Inferior parietal cortex (tissue), 1 donor: ENCODE data around the gene ADGRV1.
"Not testable (repeated sequence)": the region's sequence is repeated elsewhere in the genome, so short reads cannot be mapped to it uniquely, and the experiment has no call there.

Experiments used
- DNase-seq: peaks from one replicate; pipeline ENCODE4 v3.0.0-alpha.2; 2016; ENCODE audit errors: extremely low spot score

Gene ADGRV1

GRCh38 chr5:90654215-90654614, 95.6 kb downstream of the ADGRV1 start:
- no peak for DNase-seq

DNA sequence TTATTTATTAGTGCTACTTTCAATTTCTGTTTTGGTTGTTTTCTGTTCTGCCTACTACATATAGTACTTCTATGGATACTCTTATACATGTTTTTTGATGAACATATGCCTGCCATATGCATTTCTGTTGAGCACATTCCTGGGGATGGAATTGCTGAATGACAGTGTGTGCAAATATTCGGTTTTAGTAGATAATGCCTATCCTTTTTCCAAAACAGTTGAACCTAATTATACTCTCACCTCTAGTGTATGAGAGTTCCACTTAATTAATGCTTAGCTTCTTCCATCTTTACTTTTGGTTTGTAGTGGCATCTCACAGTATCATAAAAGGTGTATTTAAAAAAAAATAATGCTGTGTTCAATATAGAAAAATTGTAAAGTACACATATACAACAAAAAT, 96.8 kb downstream of the ADGRV1 start:
- no peak for DNase-seq

- no peak for DNase-seq
Observed at GRCh38 chr5:90657030-90657429, 98.4 kb downstream of the ADGRV1 start.

DNA sequence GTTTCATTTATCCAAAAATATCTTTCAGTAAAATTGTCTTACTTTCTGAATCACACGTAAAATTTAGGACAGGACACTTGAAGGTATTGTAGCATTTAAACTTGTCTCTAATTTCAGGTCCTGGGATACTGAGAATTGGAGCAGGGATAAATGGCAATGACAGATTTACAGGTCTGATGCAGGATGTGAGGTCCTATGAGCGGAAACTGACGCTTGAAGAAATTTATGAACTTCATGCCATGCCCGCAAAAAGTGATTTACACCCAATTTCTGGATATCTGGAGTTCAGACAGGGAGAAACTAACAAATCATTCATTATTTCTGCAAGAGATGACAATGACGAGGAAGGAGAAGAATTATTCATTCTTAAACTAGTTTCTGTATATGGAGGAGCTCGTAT, 99.2 kb downstream of the ADGRV1 start:
- no peak for DNase-seq

DNA sequence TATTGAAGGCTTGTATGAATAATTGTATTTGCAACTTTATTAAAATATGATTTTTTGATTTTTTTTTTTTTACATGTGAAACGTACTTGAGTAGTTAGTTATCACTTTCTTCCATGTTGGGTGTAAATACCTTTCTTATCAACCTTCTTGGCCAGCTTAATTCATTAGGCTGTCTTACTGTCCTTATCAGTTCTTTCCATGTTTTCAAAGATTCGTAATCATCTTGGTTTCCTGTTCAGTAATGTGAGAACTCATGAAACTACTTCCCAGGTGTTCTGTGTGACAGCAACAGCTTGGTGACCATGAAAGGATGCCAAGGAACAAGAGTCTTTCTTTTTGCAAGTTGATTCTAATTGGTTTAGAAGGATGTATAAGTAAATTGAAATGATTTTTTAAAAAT, 100.0 kb downstream of the ADGRV1 start:
- no peak for DNase-seq

GRCh38 chr5:90668079-90668565, 109.5 kb downstream of the ADGRV1 start:
- not testable (repeated sequence) for DNase-seq

GRCh38 chr5:90675222-90675621, 116.6 kb downstream of the ADGRV1 start:
- DNase-seq: no peak

GRCh38 chr5:90680921-90681563, 122.4 kb downstream of the ADGRV1 start:
- DNase-seq: peak; percentile 36

DNA sequence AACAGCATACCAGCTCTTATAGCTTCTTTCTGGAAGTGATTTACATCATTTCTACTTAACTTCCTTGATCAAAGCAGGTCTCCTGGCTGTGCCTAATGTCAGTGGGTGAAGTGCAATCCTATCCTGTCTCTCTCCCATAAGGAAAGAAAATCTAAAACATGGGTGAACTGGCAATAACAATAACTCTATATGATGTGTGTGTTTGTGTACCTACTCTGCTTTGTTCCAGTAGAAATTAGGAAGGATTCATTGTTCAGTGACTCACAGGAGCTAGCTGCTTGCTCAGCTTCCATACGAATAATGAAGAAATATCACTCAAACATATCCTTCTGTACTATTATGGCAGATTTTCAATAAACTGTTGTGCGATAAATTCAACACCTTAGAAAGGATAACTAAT, 123.7 kb downstream of the ADGRV1 start:
- DNase-seq: no peak

GRCh38 chr5:90685425-90686022, 126.9 kb downstream of the ADGRV1 start:
- no peak for DNase-seq

DNA sequence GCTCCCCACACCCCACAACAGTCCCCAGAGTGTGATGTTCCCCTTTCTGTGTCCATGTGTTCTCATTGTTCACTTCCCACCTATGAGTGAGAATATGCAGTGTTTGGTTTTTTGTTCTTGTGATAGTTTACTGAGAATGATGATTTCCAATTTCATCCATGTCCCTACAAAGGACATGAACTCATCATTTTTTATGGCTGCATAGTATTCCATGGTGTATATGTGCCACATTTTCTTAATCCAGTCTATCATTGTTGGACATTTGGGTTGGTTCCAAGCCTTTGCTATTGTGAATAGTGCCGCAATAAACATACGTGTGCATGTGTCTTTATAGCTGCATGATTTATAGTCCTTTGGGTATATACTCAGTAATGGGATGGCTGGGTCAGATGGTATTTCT, 127.8 kb downstream of the ADGRV1 start:
- not testable (repeated sequence) for DNase-seq

DNA sequence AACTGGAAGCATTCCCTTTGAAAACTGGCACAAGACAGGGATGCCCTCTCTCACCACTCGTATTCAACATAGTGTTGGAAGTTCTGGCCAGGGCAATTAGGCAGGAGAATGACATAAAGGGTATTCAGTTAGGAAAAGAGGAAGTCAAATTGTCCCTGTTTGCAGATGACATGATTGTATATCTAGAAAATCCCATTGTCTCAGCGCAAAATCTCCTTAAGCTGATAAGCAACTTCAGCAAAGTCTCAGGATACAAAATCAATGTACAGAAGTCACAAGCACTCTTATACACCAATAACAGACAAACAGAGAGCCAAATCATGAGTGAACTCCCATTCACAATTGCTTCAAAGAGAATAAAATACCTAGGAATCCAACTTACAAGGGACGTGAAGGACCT, 128.9 kb downstream of the ADGRV1 start:
- DNase-seq: not testable (repeated sequence)

DNA sequence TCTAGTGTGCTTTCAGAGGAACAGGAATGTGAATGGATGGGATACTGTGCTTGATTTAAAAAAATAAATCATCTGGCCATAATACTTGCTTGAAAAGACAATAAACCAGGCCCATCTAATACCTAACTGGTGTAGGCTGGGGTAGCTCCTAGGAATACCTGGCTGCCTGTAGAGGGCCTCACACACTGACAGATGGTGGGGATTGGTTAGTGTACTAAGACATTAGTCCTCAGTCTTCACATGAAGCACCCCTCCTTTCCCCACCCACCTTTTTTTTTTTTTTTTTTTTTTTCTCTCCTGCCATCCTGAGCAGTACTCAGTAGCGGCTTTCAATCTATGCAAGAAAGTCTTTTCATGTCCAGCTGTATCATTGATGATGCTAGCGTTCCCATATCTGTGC, 130.5 kb downstream of the ADGRV1 start:
- DNase-seq: no peak

DNA sequence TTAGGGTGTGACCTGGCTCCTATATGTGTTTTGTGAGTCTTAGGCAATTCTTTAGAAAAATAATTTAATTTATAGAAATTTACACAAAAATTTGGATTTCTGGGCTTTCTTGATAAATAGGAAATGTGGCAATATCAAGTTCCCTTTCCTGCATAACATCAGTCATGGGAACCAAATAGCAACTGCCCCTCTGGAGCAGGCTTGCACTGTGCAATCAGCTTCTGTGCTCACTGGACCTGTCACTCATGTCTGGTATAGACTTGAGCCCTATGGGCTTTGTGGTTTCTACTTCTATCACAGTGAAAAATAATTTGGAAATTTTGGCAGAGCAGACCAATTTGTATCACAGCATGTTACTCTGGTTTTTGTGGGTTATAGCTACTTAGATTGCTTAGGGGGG, 131.7 kb downstream of the ADGRV1 start:
- DNase-seq: no peak

DNA sequence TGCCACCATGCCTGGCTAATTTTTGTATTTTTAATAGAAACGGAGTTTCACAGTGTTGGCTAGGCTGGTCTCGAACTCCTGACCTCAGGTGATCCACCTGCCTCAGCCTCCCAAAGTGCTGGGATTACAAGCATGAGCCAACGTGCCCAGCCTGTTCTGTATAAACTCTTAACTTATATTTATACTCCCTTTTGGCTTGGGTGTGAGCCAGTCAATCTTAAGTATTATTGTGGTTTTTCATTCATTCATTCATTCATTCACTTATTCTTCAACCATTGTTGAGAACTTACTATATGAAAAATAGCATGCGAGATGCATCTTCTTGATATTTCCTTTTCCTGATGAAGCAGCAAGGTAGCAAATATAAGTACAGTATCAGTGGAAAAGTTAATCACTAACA, 132.9 kb downstream of the ADGRV1 start:
- DNase-seq: no peak

DNA sequence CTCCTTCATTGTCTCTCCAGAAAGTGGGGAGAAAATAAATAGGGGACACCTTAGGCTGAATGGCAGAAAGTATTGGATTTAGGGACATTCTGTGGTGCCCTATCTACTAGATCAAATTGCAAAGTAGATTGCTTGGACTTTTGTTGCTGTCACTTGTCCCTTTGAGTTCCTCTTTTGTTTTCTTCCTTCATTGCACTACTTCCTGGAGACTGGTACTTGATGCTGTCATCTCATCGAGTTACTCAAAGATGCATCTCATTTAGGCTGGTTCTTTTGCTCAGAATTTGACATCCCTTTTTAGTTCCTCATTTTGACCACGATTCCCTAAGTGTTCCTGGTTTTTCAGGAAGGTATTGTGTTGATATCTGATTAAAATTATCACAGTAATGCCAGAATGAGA, 137.6 kb downstream of the ADGRV1 start:
- DNase-seq: no peak

DNA sequence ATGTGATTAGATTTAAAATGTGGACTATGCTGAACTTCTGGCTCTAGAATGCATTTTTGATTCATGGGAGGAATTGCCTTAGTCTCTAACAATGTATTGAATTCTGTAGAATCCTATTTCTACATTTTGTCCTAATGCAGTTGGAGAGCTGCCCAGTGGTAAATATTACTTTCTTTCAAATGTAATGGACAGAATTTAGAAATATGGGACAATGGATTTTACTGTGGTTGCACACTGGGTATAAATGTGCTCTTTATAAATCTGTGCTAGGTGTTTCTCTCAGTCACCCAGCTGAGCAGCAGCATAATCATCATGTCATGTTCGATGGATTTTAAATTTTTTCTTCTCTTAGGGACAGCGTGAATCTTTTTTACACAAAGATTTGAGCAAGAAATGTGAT, 141.7 kb downstream of the ADGRV1 start:
- no peak for DNase-seq

- no peak for DNase-seq
Observed at GRCh38 chr5:90703932-90704331, 145.3 kb downstream of the ADGRV1 start.

GRCh38 chr5:90707698-90708097, 149.1 kb downstream of the ADGRV1 start:
- DNase-seq: no peak

DNA sequence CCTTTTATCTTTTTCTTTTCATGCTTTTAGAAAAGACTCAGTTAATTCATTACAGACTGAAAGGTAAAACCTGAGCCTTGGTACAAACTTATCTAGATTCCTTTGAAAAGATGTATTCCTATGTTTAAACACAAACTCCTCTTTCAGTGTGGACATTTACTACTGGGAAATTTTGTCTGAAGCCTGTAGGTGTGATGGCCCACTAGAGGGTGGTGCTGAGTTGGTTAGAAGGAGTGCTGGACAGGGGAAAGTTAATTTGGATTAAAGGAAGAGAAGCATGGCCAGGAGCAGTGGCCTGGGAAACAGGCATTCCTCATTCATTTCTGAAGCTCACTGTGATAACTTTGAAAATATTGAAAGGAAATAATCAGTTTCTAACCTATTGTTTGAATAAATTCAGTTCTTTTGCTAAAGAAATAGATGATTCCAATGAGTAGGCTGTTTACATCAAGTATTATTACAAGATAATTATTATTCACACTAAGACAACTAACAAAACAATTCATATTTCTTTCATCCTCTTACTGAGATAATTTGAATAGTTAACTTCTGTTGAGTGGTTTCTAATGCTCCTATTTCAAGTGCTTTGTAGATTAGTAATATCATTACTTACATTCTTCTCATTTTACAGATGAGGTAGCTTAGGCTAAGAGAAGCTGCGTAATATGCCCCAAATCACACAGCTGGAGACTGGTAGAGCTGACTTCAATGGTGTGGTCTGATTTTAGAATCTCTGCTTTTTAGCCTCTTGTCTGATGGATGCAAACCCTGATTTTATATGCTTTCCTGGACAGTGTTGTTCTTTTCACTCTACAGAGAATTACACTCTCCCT, 150.9 kb downstream of the ADGRV1 start:
- peak; percentile 51 for DNase-seq

DNA sequence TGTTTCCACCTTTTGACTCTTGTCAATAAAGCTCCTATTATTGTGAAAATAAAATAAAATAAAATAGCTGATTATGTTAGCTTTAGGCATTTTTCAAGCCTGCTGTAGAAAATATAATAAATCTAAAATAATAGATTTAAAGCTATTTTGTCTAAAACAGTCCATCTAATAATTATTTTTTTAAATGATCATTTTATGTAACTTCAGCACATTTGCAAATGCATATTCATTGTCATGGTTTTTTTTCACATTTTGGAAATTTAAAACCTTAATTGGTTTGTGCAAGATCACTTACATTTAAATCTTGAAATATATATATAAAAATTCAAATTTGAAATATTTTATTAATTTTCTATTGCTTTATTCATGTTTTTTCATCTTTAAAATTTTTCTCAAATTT, 159.8 kb downstream of the ADGRV1 start:
- DNase-seq: no peak

DNA sequence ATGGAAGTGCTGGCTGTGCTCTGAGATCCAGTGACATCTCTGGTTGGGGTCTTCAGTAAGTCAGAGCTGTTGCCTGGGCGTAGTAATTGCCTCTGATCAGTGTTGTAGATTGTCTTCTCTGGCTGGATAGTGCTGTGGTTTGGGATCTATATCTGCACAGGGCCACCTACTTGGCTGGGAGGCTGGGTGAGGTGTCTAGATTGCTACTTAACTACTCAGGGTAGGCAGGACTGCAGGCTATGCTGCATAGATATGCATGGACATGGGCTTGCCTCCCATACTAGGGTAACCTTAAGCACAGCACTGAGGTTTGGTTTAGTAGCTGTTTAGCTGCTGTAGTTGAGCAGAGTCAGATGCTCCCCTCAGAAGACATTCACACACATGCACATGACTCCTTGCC, 181.0 kb downstream of the ADGRV1 start:
- DNase-seq: no peak

GRCh38 chr5:90740244-90740799, 181.7 kb downstream of the ADGRV1 start:
- no peak for DNase-seq
